ENCODE results near the gene PHLDA2.

PHLDA2 gene

GRCh38 chr11:2963112-2963754, 34.0 kb upstream of the PHLDA2 start:
- TF ChIP-seq REST (IDR thresholded peaks at IDR 0.05; ENCODE audit: insufficient read depth in 1 of 2, low read depth in 2 of 2, low read length in 2 of 2): no peak
- no peak for TF ChIP-seq POLR2AphosphoS5 (IDR thresholded peaks at IDR 0.05; ENCODE audit: low read depth, low read length)
- no peak for TF ChIP-seq TAF1 (IDR thresholded peaks at IDR 0.05; ENCODE audit: borderline replicate concordance, insufficient read depth, low read length)
- no peak for TF ChIP-seq FOXP2 (optimal IDR thresholded peaks at IDR 0.05; ENCODE audit: borderline replicate concordance, extremely low read depth, extremely low read length, insufficient read depth)
- TF ChIP-seq SIN3A (IDR thresholded peaks at IDR 0.05; ENCODE audit: borderline replicate concordance, insufficient read depth, low read length): no peak

- no peak for TF ChIP-seq TAF1 (IDR thresholded peaks at IDR 0.05; ENCODE audit: borderline replicate concordance, insufficient read depth, low read length)
- TF ChIP-seq REST (IDR thresholded peaks at IDR 0.05; ENCODE audit: insufficient read depth in 1 of 2, low read depth in 2 of 2, low read length in 2 of 2): no peak
Observed at GRCh38 chr11:2961080-2961479, 31.9 kb upstream of the PHLDA2 start.

- no peak for TF ChIP-seq REST (IDR thresholded peaks at IDR 0.05; ENCODE audit: insufficient read depth in 1 of 2, low read depth in 2 of 2, low read length in 2 of 2)
Observed at GRCh38 chr11:2960139-2960538, 30.9 kb upstream of the PHLDA2 start.

- TF ChIP-seq SIN3A (IDR thresholded peaks at IDR 0.05; ENCODE audit: borderline replicate concordance, insufficient read depth, low read length) (no peak), REST (IDR thresholded peaks at IDR 0.05; ENCODE audit: insufficient read depth in 1 of 2, low read depth in 2 of 2, low read length in 2 of 2) (no peak), TAF1 (IDR thresholded peaks at IDR 0.05; ENCODE audit: borderline replicate concordance, insufficient read depth, low read length) (no peak), POLR2AphosphoS5 (IDR thresholded peaks at IDR 0.05; ENCODE audit: low read depth, low read length) (no peak), FOXP2 (optimal IDR thresholded peaks at IDR 0.05; ENCODE audit: borderline replicate concordance, extremely low read depth, extremely low read length, insufficient read depth) (no peak)
Observed at GRCh38 chr11:2958251-2958650, 29.0 kb upstream of the PHLDA2 start.

GRCh38 chr11:2955906-2956476, 26.8 kb upstream of the PHLDA2 start:
- TF ChIP-seq POLR2AphosphoS5 (IDR thresholded peaks at IDR 0.05; ENCODE audit: low read depth, low read length) (no peak), SIN3A (IDR thresholded peaks at IDR 0.05; ENCODE audit: borderline replicate concordance, insufficient read depth, low read length) (no peak), REST (IDR thresholded peaks at IDR 0.05; ENCODE audit: insufficient read depth in 1 of 2, low read depth in 2 of 2, low read length in 2 of 2) (no peak), TAF1 (IDR thresholded peaks at IDR 0.05; ENCODE audit: borderline replicate concordance, insufficient read depth, low read length) (no peak), FOXP2 (optimal IDR thresholded peaks at IDR 0.05; ENCODE audit: borderline replicate concordance, extremely low read depth, extremely low read length, insufficient read depth) (no peak)

Data from PFSK-1 (cell line).